HUES64 (cell line): Measurements from ENCODE around the gene PDS5B.
"Not testable (repeated sequence)": the region's sequence is repeated elsewhere in the genome, so short reads cannot be mapped to it uniquely, and the experiment has no call there.

Source experiments
- H3K27ac ChIP-seq: 2 replicates; pipeline ENCODE4 v1.7.0; 2013; ENCODE audit warnings: low read depth, low read length, inconsistent platforms
- H3K27me3 ChIP-seq: 2 replicates; pipeline ENCODE4 v1.6.1; 2013; ENCODE audit warnings: mild to moderate bottlenecking, low read length; ENCODE audit not compliant: insufficient read depth
- H3K36me3 ChIP-seq: 2 replicates; pipeline ENCODE4 v1.6.1; 2013; ENCODE audit warnings: mild to moderate bottlenecking, low read length; ENCODE audit not compliant: insufficient read depth
- H3K4me1 ChIP-seq: 2 replicates; pipeline ENCODE4 v1.6.1; 2013; ENCODE audit warnings: mild to moderate bottlenecking, low read length, moderate library complexity; ENCODE audit not compliant: insufficient read depth
- H3K4me3 ChIP-seq: 2 replicates; pipeline ENCODE4 v1.5.1; 2013; ENCODE audit warnings: mild to moderate bottlenecking, low read length, moderate library complexity
- H3K9ac ChIP-seq: 2 replicates; pipeline ENCODE4 v1.6.1; 2013; ENCODE audit warnings: mild to moderate bottlenecking, low read depth, low read length
- H3K9me3 ChIP-seq: 2 replicates; pipeline ENCODE4 v1.6.1; 2013; ENCODE audit warnings: low read depth, low read length; ENCODE audit not compliant: insufficient read depth
- WGBS: fragments of 150-250, 120-280 bp; methylation state at CpG from one replicate; pipeline ENCODE4 v1.1.7; 2013; ENCODE audit warnings: missing lambda C conversion rate; 5-methylcytosine and 5-hydroxymethylcytosine counted together

PDS5B gene

GRCh38 chr13:32728327-32728726, 142.1 kb downstream of the PDS5B start:
- Histone ChIP-seq H3K4me3 (no peak overlapping the region), H3K27me3 (no peaks in the 10 kb centered on the region), H3K36me3 (peaks cover 4% of the 10 kb centered on the region; the same call in 1 of the 2 replicates), H3K9me3 (no peaks in the 10 kb centered on the region), H3K27ac (no peak overlapping the region), H3K4me1 (peaks cover 19% of the 10 kb centered on the region), H3K9ac (no peak overlapping the region)
- 84% methylated on average over 3 of the region's 3 CpGs for WGBS

GRCh38 chr13:32729097-32729496, 142.8 kb downstream of the PDS5B start:
- peaks cover 19% of the 10 kb centered on the region for H3K4me1 ChIP-seq
- H3K36me3 ChIP-seq, H3K9me3 ChIP-seq, H3K27me3 ChIP-seq, H3K27ac ChIP-seq, H3K4me3 ChIP-seq, H3K9ac ChIP-seq: not testable (repeated sequence)

DNA sequence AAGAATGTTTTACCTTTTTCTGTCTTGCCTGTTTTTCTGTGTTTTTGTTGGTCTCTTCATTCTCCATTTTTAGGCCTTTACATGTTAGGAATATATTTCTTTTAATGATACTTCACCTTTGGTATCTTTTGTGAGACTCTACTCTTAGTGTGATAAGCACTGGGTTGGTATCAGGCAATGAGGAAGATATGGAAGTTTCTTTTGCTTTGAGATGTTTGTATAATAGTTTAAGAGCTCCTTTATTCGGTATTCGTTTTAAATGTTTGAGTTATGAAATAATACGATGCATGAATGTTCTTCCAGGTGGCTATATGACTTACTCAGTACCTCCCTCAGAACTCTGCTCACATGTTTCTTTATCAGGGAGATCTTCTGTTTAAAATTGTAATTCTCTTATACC, 144.8 kb downstream of the PDS5B start:
- 96% methylated on average over 3 of the region's 3 CpGs for WGBS
- no peak overlapping the region for H3K4me3 ChIP-seq
- no peak overlapping the region for H3K27ac ChIP-seq
- H3K27me3 ChIP-seq: no peaks in the 10 kb centered on the region
- no peaks in the 10 kb centered on the region for H3K9me3 ChIP-seq
- H3K9ac ChIP-seq: no peak overlapping the region
- peaks cover 19% of the 10 kb centered on the region for H3K4me1 ChIP-seq
- H3K36me3 ChIP-seq: peaks cover 6% of the 10 kb centered on the region; the same call in 1 of the 2 replicates

- Histone ChIP-seq H3K4me1 (peaks cover 19% of the 10 kb centered on the region), H3K27ac (no peak overlapping the region), H3K36me3 (peaks cover 6% of the 10 kb centered on the region; the same call in 1 of the 2 replicates), H3K27me3 (no peaks in the 10 kb centered on the region), H3K9ac (0 out of 2 replicates have a peak overlapping the region, but pooled peaks have one; percentile 30), H3K9me3 (no peaks in the 10 kb centered on the region), H3K4me3 (no peak overlapping the region)
- 90% methylated on average over 2 of the region's 2 CpGs for WGBS
Measured at GRCh38 chr13:32731576-32731975, 145.3 kb downstream of the PDS5B start.

DNA sequence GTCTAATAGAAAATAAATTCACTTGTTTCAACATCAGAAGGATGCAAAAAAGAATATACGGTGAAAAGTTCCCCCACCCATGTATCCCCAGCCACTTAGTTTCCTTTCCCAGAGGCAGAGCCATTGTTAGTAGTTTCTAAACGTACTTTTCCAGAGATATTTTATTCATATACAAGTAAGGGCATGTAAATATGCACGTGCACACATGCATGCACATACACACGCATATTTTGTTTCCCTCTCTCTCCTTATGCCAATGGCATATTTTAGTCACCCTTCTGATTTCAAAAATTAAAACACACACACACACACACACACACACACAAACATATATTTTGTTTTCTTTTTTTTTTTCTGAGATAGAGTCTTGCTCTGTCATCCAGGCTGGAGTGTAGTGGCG, 147.4 kb downstream of the PDS5B start:
- Histone ChIP-seq H3K9ac (no peak overlapping the region), H3K27ac (no peak overlapping the region), H3K9me3 (no peaks in the 10 kb centered on the region), H3K4me1 (peaks cover 9% of the 10 kb centered on the region), H3K27me3 (no peaks in the 10 kb centered on the region), H3K36me3 (peaks cover 6% of the 10 kb centered on the region; the same call in 1 of the 2 replicates), H3K4me3 (no peak overlapping the region)
- WGBS: 94% methylated on average over 4 of the region's 5 CpGs

DNA sequence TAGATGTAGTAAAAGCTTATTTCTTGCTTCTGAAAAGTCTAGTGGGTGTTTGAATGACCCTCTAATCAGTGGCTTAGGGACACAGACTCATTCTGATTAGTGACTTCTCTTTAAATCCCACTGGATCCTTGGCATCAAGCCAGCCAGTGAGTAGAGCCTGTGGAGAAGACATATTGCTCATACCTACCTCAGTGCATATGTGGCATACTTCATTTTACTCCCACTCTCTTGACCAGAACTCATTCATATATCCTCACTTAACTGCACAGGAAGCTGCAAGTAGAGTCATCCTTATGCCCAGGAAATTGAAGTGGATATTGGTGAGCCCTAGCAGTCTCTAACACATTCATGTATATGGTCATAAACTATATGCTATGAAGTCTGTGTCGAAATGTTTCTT, 148.3 kb downstream of the PDS5B start:
- 100% methylated on average over 1 of the region's 1 CpG for WGBS
- H3K36me3 ChIP-seq: peaks cover 6% of the 10 kb centered on the region; the same call in 1 of the 2 replicates
- no peak overlapping the region for H3K27ac ChIP-seq
- H3K4me3 ChIP-seq: no peak overlapping the region
- no peaks in the 10 kb centered on the region for H3K27me3 ChIP-seq
- H3K9ac ChIP-seq: no peak overlapping the region
- H3K4me1 ChIP-seq: peaks cover 9% of the 10 kb centered on the region
- H3K9me3 ChIP-seq: no peaks in the 10 kb centered on the region

- no peak overlapping the region for H3K4me3 ChIP-seq
- no peak overlapping the region for H3K27ac ChIP-seq
- H3K4me1 ChIP-seq: peaks cover 9% of the 10 kb centered on the region
- peaks cover 6% of the 10 kb centered on the region; the same call in 1 of the 2 replicates for H3K36me3 ChIP-seq
- H3K9ac ChIP-seq: no peak overlapping the region
- H3K9me3 ChIP-seq: no peaks in the 10 kb centered on the region
- no peaks in the 10 kb centered on the region for H3K27me3 ChIP-seq
Measured at GRCh38 chr13:32735859-32736258, 149.6 kb downstream of the PDS5B start.

GRCh38 chr13:32736648-32737047, 150.4 kb downstream of the PDS5B start:
- no peaks in the 10 kb centered on the region for H3K27me3 ChIP-seq
- H3K9me3 ChIP-seq: no peaks in the 10 kb centered on the region
- H3K36me3 ChIP-seq: peaks cover 7% of the 10 kb centered on the region
- 91% methylated on average over 4 of the region's 4 CpGs for WGBS
- no peak overlapping the region for H3K9ac ChIP-seq
- peaks cover under 1% of the 10 kb centered on the region for H3K4me1 ChIP-seq
- no peak overlapping the region for H3K27ac ChIP-seq
- H3K4me3 ChIP-seq: no peak overlapping the region

GRCh38 chr13:32737111-32737571, 150.9 kb downstream of the PDS5B start:
- H3K27ac ChIP-seq: no peak overlapping the region
- no peaks in the 10 kb centered on the region for H3K27me3 ChIP-seq
- H3K36me3 ChIP-seq: peaks cover 10% of the 10 kb centered on the region
- H3K4me3 ChIP-seq: no peak overlapping the region
- H3K4me1 ChIP-seq: no peaks in the 10 kb centered on the region
- no peaks in the 10 kb centered on the region for H3K9me3 ChIP-seq
- 92% methylated on average over 2 of the region's 2 CpGs for WGBS
- H3K9ac ChIP-seq: no peak overlapping the region

DNA sequence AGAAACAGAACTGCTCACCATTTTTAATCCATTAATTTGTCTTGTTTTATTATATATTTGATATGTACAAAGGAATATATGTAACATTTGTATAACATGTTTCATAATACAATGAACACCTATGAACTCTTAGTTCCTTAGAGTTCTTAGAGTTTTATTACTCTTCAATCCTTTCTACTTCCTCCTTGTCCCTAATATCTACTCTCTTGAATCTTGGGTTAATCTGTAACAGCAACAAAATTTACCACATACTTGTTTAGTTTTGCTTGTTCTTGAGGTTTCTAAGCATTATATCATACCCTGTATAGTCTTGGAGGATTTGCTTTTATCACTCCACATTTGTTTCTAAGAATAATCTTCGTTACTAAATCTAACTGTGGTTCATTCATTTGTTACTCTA, 151.4 kb downstream of the PDS5B start:
- H3K4me3 ChIP-seq: no peak overlapping the region
- H3K4me1 ChIP-seq: no peaks in the 10 kb centered on the region
- H3K36me3 ChIP-seq: peaks cover 13% of the 10 kb centered on the region
- H3K27me3 ChIP-seq: no peaks in the 10 kb centered on the region
- H3K9me3 ChIP-seq: no peaks in the 10 kb centered on the region
- no CpG with 5 or more reads among the region's 1 CpG for WGBS
- H3K9ac ChIP-seq: no peak overlapping the region
- no peak overlapping the region for H3K27ac ChIP-seq

- no peaks in the 10 kb centered on the region for H3K9me3 ChIP-seq
- H3K4me1 ChIP-seq: peaks cover 4% of the 10 kb centered on the region; the same call in 1 of the 2 replicates
- H3K36me3 ChIP-seq: peaks cover 42% of the 10 kb centered on the region
- no peak overlapping the region for H3K9ac ChIP-seq
- no peaks in the 10 kb centered on the region for H3K27me3 ChIP-seq
- no peak overlapping the region for H3K27ac ChIP-seq
- 80% methylated on average over 1 of the region's 1 CpG for WGBS
- no peak overlapping the region for H3K4me3 ChIP-seq
Measured at GRCh38 chr13:32745509-32745908, 159.3 kb downstream of the PDS5B start.

DNA sequence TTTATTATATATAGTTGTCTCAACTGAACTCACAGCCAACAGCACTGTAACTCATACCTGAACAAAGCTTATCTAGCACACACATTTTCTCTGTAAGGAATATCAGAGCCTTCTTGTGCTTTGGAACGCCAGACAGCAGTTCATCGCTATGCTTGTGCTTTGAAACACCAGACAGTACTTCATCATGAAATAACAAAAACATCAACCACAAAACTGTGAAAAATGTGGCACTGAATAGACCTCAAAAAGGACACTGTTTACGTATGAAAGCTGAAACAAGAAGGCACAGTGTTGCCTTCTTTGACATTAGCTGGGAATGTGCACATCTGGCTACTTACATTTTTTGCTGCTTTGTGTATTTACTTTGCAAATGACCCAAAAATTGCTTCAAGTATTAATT, 160.2 kb downstream of the PDS5B start:
- peaks cover 42% of the 10 kb centered on the region for H3K36me3 ChIP-seq
- no peak overlapping the region for H3K9ac ChIP-seq
- no peak overlapping the region for H3K4me3 ChIP-seq
- 96% methylated on average over 3 of the region's 3 CpGs for WGBS
- H3K27me3 ChIP-seq: no peaks in the 10 kb centered on the region
- H3K9me3 ChIP-seq: no peaks in the 10 kb centered on the region
- H3K4me1 ChIP-seq: peaks cover 4% of the 10 kb centered on the region; the same call in 1 of the 2 replicates
- no peak overlapping the region for H3K27ac ChIP-seq
